Activated CD8-positive, alpha-beta memory T cell treated with anti-CD3 and anti-CD28 coated beads, Interleukin-2, amount 50 U/mL, for 1 hour (primary cell): Measurements from ENCODE around the gene SPG7.
"Not testable (repeated sequence)": the region's sequence is repeated elsewhere in the genome, so short reads cannot be mapped to it uniquely, and the experiment has no call there.

Experiments used
- DNase-seq: peaks from one replicate; pipeline ENCODE4 v3.0.0-alpha.2; 2020; ENCODE audit errors: extremely low read depth

Gene SPG7

DNA sequence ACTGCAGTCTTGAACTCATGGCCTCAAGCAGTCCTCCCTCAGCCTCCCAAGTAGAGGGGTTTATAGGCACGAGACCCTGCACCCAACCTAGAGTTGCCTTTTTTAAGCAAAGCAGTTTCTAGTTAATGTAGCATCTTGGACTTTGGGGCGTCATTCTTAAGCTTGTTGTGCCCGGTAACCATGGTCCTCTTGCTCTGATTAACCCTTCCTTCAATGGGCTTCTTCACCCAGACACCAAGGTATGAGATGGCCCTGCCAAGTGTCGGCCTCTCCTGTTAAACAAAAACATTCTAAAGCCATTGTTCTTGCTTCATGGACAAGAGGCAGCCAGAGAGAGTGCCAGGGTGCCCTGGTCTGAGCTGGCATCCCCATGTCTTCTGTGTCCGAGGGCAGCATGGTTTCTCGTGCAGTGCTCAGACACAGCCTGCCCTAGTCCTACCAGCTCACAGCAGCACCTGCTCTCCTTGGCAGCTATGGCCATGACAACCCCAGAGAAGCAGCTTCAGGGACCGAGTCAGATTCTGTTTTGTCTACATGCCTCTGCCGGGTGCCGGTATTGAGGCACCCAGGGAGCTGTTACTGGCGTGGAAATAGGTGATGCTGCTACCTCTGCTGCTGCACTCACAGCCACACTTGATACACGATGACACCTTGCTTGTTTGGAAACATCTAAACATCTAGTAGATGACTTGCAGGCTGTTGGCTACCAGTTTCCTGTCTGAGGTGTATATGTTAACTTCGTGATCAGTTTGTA is 55.6 kb downstream of the SPG7 start:
- DNase-seq, result no peak

DNA sequence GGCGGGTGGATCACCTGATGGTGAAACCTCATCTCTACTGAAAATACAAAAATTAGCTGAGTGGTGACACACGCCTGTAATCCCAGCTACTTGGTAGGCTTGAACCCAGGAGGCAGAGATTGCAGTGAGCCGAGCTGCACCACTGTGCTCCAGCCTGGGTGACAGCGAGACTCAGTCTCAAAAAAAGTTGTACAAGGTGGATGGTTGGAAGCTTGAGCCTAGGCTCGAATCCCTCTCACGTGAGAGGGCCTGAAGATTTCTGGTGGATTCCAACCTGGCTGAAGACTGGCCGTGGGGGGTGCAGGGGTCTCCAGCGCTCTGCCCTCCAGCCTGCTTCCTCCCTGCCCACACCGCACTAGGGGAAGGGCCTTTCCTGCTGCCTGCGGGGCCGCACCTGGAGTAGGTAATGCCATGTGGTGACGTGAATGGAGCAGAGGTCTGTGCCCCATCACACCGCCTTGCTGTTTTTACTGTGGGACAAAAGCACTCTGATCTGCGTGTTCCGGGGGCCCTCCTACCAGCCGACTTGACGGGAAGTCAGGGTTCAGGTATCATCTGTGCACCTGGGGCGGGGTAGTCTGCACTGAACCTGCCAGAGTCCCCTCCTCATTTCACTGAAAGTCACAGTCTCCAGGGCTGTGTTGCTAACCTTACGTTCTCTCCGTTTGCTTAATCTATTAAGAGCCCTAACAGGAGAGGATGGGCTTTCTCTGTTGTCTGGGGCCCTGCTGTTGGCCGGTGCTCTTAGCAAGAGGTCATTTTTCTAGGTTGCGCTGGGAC is 56.5 kb downstream of the SPG7 start:
- no peak for DNase-seq

DNA sequence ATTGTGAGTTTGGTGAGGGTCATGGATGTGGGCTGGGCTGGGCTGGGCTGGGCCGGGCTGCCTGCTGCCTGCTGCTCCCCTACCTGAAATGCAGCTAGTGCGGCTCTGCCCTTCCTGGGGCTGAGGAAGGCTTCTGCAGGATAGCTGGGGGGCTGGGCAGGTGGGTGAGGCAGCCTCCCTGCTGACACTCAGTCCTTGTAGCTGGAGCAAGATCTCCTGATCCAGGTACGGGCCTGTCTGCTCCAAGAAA is 57.0 kb downstream of the SPG7 start:
- DNase-seq, result no peak

DNA sequence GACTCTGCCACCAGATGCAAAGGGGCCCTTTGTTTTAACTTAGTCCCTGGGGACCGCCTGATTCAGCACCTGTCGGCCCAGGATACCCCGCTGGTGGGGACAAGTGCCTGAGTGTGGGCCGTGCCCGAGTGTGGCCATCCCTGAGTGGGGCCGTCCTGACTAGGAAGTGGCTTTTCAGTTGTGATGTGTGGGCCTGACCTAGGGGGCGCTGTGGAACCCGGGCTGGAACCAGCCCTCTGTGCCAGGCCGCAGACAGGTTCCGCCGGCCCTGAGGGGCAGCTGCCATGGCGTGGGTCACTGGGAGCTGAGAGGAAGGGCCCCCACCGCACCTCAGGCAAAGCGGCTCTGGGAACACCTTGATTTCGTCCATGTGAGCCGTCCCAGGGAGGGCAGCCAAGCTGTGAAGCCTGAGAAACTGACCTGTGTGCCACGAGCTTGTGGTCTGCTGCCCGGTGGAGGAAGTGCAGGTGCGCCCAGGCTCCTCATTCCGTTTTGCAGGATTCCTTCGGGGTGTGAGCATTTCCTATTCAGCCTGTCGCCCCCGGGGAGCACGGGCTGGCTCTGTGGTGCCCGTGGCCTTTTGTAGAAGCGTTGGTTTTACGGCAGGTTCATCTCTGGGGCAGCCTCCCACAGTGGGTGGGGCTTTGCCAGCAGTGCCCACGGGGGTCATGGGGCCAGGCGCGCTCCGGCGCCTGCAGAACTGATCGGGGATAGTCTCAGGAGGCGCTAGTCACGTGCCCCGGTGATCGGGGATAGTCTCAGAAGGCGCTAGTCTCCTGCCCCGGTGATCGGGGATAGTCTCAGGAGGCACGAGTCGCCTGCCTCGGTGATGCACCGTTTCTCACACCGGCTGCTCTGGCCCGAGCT is 57.5 kb downstream of the SPG7 start:
- no peak for DNase-seq

DNA sequence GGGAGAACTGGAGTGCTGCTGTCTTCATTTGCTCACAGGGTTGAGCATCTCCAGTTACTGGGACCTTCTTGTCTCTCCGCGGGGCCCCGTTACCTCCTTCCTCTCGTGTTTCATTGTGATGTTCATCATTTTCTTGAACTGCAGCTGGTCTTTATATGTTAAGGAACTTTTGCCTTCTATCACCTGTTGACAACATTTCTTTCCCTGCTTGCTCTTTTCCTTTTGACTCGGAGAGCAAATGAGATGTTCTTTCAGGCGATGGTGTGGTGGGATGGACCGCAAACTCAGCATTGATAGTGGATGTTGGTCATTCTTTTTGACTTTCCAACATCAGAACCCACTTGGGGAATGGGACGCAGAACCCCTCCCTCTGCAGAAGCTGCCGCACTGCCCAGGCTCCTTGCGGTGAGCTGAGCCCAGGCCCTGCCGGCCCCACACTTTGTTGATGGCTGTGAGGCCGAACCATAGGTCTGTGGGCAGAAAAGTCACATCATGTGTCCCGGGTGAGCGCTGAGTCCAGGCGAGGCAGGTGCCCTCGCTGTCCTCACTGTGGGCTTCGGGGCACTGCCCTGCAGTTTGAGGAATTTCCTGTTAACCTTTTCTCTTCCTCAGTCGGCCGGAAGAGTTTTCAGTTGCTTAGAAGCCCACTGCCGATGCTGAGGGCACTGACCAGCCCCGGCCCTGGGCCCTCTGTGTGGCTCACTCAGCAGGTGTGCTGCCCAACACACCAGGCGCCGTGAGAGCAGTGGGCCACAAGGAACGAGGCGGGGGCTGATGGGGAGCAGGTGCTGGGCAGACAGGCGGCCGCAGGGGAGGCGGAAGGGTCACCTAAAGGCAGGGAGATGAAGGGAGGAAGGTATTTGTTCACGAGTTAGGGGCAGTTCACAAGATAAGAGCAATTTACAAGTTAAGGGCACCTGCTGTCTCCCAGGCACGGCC is 59.7 kb downstream of the SPG7 start:
- DNase-seq, result no peak

DNA sequence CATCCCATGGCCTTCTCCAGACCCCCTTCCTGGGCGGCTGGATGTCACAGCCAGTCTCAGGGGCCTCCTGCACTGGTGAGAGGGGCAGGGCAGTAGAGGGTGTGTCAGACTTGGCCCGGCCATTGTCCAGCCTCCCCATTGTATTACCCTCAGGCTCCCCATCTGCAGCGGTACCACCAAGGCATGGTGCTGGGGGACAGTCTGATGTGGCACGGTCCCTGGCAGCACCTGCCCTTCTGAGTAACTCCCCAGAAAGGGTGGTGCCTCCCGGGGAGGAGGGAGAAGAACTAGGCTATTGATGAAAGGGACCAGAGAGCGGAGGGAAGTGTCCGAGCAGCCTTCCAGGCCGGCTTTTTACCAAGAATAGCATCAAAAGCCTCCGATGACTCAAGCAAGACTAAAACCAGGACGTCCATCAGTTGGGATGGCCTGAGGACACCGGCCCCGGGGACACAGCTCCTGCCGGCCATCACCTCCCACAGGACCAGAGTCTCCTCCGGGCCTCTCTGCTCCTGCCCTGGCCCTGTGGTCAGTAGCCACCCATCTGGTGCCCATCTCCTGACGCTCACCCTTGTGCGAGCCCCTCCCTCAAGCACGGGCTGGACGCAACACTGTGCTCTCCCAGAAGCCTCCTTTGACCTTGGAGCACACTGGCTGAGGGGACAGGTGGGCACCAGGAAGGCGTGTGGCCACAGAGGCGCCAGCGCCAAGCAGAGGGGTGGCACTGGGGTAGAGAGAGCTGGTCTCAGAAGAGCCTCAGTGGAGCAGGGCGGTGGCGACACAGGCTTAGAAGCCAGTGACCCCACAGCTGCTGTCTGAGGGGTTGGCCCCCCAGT is 61.5 kb downstream of the SPG7 start:
- no peak for DNase-seq

DNA sequence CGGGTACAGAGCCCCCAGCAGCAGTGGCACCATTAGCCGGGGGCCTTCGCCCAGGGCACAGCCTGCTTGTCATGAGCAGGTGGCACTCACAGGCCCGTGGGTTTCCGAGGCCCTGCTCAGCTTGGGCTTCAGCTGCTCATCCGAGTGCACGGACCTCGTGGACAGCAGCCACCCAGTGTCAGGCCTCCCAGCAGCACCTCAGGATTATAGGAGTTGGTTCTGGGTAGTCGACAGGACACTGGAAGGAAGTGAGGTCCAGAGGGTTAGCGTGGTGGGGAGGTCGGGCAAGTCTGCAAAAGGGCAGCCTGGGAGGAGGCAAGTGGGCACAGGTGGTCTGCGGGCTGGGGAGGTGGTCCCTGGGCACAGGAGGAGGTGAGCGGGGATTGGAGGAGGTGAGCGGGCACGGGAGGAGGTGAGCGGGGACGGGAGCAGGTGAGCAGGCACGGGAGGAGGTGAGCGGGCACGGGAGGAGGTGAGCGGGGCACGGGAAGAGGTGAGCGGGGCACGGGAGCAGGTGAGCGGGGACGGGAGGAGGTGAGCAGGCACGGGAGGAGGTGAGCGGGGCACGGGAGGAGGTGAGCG is 62.2 kb downstream of the SPG7 start:
- DNase-seq, result no peak

DNA sequence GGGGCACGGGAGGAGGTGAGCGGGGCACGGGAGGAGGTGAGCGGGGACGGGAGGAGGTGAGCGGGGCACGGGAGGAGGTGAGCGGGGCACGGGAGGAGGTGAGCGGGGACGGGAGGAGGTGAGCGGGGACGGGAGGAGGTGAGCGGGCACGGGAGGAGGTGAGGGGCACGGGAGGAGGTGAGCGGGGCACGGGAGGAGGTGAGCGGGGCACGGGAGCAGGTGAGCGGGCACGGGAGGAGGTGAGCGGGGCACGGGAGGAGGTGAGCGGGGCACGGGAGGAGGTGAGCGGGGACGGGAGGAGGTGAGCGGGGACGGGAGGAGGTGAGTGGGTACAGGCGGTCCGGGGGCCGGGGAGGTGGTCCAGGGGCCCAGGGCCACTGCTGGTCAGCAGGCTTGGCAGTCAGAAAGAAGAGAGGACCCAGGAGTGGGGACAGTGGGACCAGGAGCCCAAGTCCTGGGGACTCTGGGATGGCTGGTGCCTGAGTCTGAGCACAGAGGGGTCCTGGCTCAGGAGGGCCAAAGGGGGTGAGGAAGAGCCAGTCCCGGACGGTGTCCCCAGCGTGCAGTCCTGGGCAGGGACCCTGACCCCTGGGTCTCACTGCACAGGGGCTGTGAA is 62.9 kb downstream of the SPG7 start:
- DNase-seq, result not testable (repeated sequence)

DNA sequence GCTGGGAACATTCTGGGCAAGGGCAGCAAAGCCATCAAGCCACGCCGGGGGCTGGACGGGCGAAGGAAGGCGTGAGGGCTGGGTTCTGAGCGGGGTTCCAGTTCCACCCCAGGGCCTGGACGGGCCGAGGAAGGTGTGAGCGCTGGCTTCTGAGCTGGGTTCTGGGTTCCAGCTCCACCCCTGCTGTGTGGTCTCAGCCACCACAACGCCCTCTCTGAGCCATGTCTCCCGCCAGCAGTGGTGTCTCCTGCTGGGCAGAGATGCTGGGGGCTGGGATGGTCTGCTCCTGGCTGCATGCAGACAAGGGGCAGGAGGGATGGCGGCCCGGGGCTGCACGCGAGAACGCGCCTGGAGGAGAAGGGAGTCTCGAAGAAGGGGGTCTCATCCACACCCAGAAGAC is 63.4 kb downstream of the SPG7 start:
- DNase-seq, result no peak

DNA sequence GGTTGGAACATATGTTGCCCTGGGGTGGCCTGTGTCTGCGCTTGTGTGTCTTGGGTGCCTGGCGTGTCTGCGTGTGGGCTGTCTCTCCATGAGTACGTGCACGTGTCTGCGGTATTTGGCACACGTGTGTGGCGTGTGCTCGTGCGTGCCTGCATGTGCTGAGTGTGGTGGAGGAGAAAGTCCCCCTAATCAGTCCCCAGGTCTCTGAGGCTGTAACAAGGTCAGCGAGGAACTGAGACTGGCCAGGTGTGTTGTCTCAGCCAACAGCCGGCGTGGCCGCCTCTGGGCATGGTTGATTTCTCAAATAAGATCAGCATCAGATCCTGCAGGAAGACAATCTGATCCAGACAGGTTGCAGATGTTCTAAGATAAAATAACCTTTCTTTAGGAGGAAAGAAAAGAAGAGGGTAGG is 63.9 kb downstream of the SPG7 start:
- no peak for DNase-seq

DNA sequence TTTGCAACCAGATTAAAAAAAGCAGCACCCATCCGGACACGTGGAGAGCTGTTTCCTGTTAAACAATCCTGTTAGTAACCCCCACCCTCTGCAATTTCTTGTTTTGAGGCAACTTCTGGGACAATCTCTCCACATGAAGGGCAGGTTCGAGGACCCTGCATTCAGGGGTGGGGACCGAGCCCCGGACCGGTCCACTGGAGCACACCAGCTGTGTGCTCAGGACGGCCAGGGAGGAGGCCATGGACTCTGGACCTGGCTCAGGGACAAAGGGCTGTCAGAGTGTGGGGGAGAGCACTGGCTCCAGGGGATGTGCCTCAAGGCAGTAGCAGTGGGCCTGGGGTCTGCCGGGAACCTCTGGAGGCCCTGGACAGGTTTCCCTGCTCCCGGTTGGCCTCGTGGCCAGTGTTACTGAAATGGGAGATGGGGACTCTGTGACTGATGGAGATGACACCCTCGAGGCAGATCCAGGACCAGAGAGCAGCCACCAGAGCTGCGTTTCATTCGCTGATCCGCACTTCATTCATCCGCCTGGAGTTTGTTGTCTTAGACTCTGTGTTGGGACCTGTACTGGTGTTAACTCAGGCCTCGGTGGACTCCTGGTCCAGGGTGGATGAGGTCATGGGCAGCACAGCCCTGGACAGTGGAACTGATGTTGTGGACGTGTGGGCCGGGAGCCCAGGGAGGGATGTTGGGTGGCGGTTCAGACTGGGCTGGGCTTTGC is 64.4 kb downstream of the SPG7 start:
- DNase-seq, result no peak

DNA sequence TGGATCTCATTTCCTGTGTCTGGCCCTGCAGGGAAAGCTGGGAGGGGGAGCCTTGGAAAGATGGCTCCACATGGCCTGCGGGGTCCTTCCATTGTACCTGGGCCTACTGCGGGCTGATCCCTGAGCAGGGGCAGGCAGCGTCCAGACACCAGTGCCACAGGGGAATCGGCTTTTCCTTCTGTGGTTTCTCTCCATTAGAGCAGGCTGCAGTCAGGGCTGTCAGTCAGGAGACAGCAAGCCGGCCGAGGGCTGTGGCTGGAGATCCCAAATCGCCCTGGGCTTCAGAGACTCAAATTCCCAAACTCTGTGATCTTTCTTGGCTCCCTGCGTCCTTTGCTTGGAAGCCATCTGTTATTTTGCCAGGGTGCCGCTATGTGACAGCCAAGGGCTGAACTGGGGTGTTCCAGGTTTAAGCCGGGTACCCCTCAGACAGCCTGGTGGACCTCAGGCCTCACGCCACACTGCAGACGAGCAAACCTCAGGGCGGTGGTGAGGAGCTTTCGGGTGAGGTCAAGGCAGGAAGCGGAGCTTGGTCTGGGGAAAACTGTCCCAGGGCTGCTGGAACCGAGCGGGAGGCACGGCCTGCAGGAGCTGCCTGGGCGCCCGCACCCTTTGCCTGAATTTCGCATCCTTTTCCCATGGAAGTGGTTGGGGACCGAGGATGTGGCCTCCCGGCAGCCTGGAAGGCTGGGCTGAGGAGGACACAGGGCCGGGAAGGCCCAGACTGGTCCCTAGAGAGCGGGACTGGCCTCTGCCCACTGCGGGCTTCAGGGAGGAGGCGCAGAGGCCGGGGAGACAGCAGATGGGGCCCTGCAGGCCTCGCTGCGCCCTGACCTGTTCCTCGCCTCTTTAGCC is 65.8 kb downstream of the SPG7 start:
- no peak for DNase-seq

DNA sequence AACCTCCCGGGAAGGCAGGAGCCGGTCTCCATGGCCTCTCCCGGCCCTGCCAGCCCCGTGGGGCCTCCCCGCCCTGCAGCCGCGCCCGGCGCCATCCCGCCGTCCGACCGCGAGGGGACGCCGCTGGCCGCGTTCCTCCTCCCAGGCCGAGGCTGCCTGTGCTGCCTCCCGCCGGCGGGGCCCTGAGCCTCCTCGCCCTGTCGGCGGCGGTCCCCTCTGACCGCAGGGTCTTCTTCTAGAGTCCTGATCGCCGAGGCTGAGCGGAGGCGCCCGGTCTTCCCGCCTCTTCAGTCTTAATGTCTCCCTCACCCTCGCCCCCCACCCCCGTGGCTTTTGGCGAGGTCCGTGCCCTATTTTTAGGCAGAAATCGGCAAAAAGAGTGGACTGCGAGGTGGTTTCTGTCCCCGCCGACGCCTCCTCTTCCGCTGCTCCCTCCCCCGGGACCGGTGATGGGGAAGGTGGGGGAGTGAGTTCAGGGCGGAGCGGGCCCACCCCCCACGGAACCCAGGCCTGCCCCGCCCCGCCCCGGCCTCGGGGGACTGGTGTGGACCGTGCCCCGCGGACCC is 66.6 kb downstream of the SPG7 start:
- no peak for DNase-seq

DNA sequence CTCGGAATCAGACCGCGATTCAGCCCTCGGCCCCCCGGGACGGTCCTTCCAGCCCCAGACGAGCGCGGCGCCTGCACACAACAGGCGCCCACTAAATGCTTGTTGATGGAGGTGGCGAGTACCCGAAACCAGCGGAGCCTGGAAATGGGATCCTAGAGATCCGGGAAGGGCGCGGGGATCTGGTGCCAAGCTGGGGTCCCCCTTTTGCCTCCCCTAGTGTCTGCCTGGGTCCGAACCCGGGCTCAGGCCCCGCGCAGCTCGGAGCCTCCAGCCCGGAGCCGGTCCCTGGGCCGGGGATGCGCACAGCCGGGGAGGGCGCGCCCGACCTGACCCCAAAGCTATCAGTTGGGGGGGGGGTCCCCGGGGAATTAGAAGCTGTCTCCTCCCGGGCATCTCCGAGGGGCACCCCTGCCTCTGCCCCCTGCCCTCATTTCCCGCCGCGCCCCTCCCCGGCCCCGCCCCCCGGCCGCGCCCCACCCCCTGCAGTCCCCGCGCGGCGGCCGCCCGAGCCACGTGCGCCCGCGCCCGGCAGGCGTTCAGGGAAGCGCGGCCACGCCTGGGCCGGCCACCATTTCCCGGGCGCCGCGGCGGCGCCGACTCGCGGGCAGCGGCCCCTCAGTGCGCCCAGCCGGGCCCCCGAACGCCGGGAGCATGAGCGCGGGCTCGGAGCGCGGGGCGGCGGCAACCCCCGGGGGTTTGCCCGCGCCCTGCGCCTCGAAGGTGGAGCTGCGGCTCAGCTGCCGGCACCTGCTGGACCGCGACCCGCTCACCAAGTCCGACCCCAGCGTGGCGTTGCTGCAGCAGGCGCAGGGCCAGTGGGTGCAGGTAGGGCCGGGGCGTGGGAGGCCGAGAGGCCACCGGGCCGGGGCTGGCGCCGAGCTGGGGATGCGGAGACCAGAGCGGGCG is 67.3 kb downstream of the SPG7 start, which contains the start of gene CPNE7:
TSS of gene CPNE7 (plus strand) at position 512 of the 906 bp plus-strand sequence. CDS start at position 652, 140 bp downstream.
- DNase-seq, result no peak

DNA sequence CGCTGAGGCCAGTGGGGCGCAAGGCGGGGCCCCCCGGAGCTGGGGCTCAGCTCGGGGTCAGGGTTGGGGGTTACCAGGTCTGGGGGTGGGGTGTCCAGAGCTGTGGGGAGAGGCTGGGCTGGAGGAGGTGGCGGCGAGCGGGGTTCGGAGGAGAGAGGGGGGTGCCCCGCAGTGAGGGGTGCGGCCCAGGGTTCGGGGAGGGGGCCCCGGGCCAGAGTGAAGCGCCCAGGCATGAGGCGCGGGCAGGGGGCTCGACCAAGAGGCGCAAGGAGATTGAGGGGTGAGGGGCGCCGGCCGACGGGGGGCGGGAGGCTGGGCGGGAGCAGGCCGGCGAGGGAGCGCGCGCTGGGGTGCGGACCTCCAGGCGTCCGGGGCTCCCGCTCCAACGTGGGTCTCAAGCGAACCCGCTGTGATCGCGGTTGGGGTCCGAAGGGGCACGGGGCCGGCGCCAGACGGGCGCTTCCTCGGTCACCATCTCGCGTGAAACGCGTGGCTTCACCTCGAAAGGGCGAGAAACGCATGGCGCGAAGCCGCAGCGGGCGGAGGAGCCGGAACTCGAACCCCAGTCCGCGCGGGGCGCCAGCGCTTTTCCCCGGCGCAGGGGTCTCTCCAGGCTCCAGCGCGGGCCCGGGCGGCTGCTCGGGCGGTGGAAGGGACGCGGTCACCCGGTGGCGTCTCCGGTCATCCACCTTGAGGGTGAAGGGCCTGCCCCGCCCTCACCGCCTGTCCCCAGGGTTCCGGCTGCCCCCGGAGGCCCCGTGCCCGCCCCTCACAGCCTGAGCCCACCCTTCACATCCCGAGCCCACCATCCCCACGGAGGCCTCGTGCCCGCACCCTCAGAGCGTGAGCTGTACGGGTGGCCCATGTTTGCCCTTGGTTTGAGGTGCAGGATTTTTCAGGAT is 68.2 kb downstream of the SPG7 start:
- no peak for DNase-seq
